Measurements from ENCODE around the gene BYSL. TPM values are rescaled to one million over a fixed set of nuclear protein-coding genes. Genes with fewer than 3 reads are reported as not detected.

The BYSL gene
- total and polyA plus RNA-seq, 2 experiments from 2014 or later, result 20.7 to 28.5 TPM

GRCh38 chr6:41901882-41902519, 19.3 kb upstream of the BYSL start:
- 96% methylated on average over 1 of the region's 1 CpG for WGBS (ENCODE audit: low lambda C conversion rate, missing lambda C conversion rate)
- no peaks in the 10 kb centered on the region for H3K9me2 ChIP-seq (replicated peaks; ENCODE audit: insufficient read depth)
- H3K9me3 ChIP-seq (ENCODE audit: low read depth), result no peaks in the 10 kb centered on the region
- no peak overlapping the region for H3K4me2 ChIP-seq
- H4K20me1 ChIP-seq (ENCODE audit: insufficient read depth, poor library complexity, severe bottlenecking), result no peaks in the 10 kb centered on the region
- DNase-seq (ENCODE audit: low spot score), result no peak
- no peaks in the 10 kb centered on the region for H3K36me3 ChIP-seq (replicated peaks; ENCODE audit: insufficient read depth, low read depth)
- H3K4me1 ChIP-seq (ENCODE audit: insufficient read depth), result no peaks in the 10 kb centered on the region
- H3K27ac ChIP-seq, result no peak overlapping the region
- TF ChIP-seq EZH2phosphoT487 (IDR thresholded peaks at IDR 0.05; ENCODE audit: low read depth, severe bottlenecking, unreplicated experiment), result no peak
- no peak for TF ChIP-seq EZH2 (IDR thresholded peaks at IDR 0.05; ENCODE audit: borderline replicate concordance)
- no peak for TF ChIP-seq CTCF (IDR thresholded peaks at IDR 0.05; ENCODE audit: poor library complexity)
- H3K4me3 ChIP-seq, result no peak overlapping the region
- no peaks in the 10 kb centered on the region for H3K79me2 ChIP-seq
- H2AFZ ChIP-seq, result no peak overlapping the region
- H3K27me3 ChIP-seq, result no peaks in the 10 kb centered on the region

- no peak overlapping the region for H3K27ac ChIP-seq
- no peaks in the 10 kb centered on the region for H4K20me1 ChIP-seq (ENCODE audit: insufficient read depth, poor library complexity, severe bottlenecking)
- no peak for DNase-seq (ENCODE audit: low spot score)
- 100% methylated on average over 1 of the region's 1 CpG for WGBS (ENCODE audit: low lambda C conversion rate, missing lambda C conversion rate)
- H3K9me3 ChIP-seq (ENCODE audit: low read depth), result no peaks in the 10 kb centered on the region
- no peak overlapping the region for H3K4me3 ChIP-seq
- H3K4me2 ChIP-seq, result no peak overlapping the region
- no peaks in the 10 kb centered on the region for H3K4me1 ChIP-seq (ENCODE audit: insufficient read depth)
- H2AFZ ChIP-seq, result no peak overlapping the region
- TF ChIP-seq EZH2 (IDR thresholded peaks at IDR 0.05; ENCODE audit: borderline replicate concordance) (no peak), EZH2phosphoT487 (IDR thresholded peaks at IDR 0.05; ENCODE audit: low read depth, severe bottlenecking, unreplicated experiment) (no peak), CTCF (IDR thresholded peaks at IDR 0.05; ENCODE audit: poor library complexity) (no peak)
- H3K27me3 ChIP-seq, result no peaks in the 10 kb centered on the region
- H3K9me2 ChIP-seq (replicated peaks; ENCODE audit: insufficient read depth), result no peaks in the 10 kb centered on the region
- peaks cover 12% of the 10 kb centered on the region for H3K79me2 ChIP-seq
- H3K36me3 ChIP-seq (replicated peaks; ENCODE audit: insufficient read depth, low read depth), result no peaks in the 10 kb centered on the region
Observed at GRCh38 chr6:41909727-41910126, 11.6 kb upstream of the BYSL start.

- peaks cover 44% of the 10 kb centered on the region for H3K79me2 ChIP-seq
Observed at GRCh38 chr6:41914343-41914742, 7.0 kb upstream of the BYSL start.

GRCh38 chr6:41914869-41915530, 6.3 kb upstream of the BYSL start:
- no peaks in the 10 kb centered on the region for H4K20me1 ChIP-seq (ENCODE audit: insufficient read depth, poor library complexity, severe bottlenecking)
- no peak overlapping the region for H2AFZ ChIP-seq
- H3K36me3 ChIP-seq (replicated peaks; ENCODE audit: insufficient read depth, low read depth), result no peaks in the 10 kb centered on the region
- H3K4me1 ChIP-seq (ENCODE audit: insufficient read depth), result peaks cover 8% of the 10 kb centered on the region
- WGBS (ENCODE audit: low lambda C conversion rate, missing lambda C conversion rate), result 94% methylated on average over 4 of the region's 4 CpGs
- no peak overlapping the region for H3K27ac ChIP-seq
- no peak overlapping the region for H3K4me3 ChIP-seq
- no peaks in the 10 kb centered on the region for H3K27me3 ChIP-seq
- no peaks in the 10 kb centered on the region for H3K9me3 ChIP-seq (ENCODE audit: low read depth)
- TF ChIP-seq EZH2 (IDR thresholded peaks at IDR 0.05; ENCODE audit: borderline replicate concordance) (no peak), EZH2phosphoT487 (IDR thresholded peaks at IDR 0.05; ENCODE audit: low read depth, severe bottlenecking, unreplicated experiment) (no peak), CTCF (IDR thresholded peaks at IDR 0.05; ENCODE audit: poor library complexity) (no peak)
- peaks cover 50% of the 10 kb centered on the region for H3K79me2 ChIP-seq
- no peak for DNase-seq (ENCODE audit: low spot score)
- H3K4me2 ChIP-seq, result no peak overlapping the region
- H3K9me2 ChIP-seq (replicated peaks; ENCODE audit: insufficient read depth), result no peaks in the 10 kb centered on the region

More at GRCh38 chr6:41914343-41914742, 7.0 kb upstream of the BYSL start:
- no peak for TF ChIP-seq EZH2 (IDR thresholded peaks at IDR 0.05; ENCODE audit: borderline replicate concordance)
- no peak for TF ChIP-seq EZH2phosphoT487 (IDR thresholded peaks at IDR 0.05; ENCODE audit: low read depth, severe bottlenecking, unreplicated experiment)
- H3K4me3 ChIP-seq, result no peak overlapping the region
- no peak overlapping the region for H2AFZ ChIP-seq
- no peaks in the 10 kb centered on the region for H4K20me1 ChIP-seq (ENCODE audit: insufficient read depth, poor library complexity, severe bottlenecking)
- no peaks in the 10 kb centered on the region for H3K36me3 ChIP-seq (replicated peaks; ENCODE audit: insufficient read depth, low read depth)
- WGBS (ENCODE audit: low lambda C conversion rate, missing lambda C conversion rate), result 90% methylated on average over 2 of the region's 2 CpGs
- DNase-seq (ENCODE audit: low spot score), result no peak
- peaks cover 2% of the 10 kb centered on the region for H3K4me1 ChIP-seq (ENCODE audit: insufficient read depth)
- no peaks in the 10 kb centered on the region for H3K9me3 ChIP-seq (ENCODE audit: low read depth)
- no peak overlapping the region for H3K27ac ChIP-seq
- no peak overlapping the region for H3K4me2 ChIP-seq
- H3K9me2 ChIP-seq (replicated peaks; ENCODE audit: insufficient read depth), result no peaks in the 10 kb centered on the region
- H3K27me3 ChIP-seq, result no peaks in the 10 kb centered on the region
